ENCODE measurements around the gene NUDT14.

Gene NUDT14

GRCh38 chr14:105126981-105127329, 54.2 kb downstream of the NUDT14 start:
- H3K9me3 ChIP-seq (ENCODE audit: insufficient read depth, low read length) = peaks cover 15% of the 10 kb centered on the region

GRCh38 chr14:105126126-105126980, 54.8 kb downstream of the NUDT14 start:
- H3K27me3 ChIP-seq (ENCODE audit: insufficient read depth, insufficient read length) = no peaks in the 10 kb centered on the region

More at GRCh38 chr14:105126981-105127329, 54.2 kb downstream of the NUDT14 start:
- Histone ChIP-seq H3K36me3 (ENCODE audit: insufficient read depth, insufficient read length, low read length) (no peaks in the 10 kb centered on the region), H3K9ac (ENCODE audit: insufficient read length, low read depth) (no peak overlapping the region), H3K27me3 (ENCODE audit: insufficient read depth, insufficient read length) (no peaks in the 10 kb centered on the region), H3K4me3 (ENCODE audit: insufficient read length, low read depth) (no peak overlapping the region), H3K4me1 (ENCODE audit: insufficient read depth, insufficient read length) (no peaks in the 10 kb centered on the region)
- no peak for TF ChIP-seq SUZ12 (IDR thresholded peaks at IDR 0.05; ENCODE audit: extremely low read depth, insufficient read depth, insufficient read length)
- TF ChIP-seq ZNF274 (IDR thresholded peaks at IDR 0.05; ENCODE audit: low read depth, low read length) = no peak
- no peak for TF ChIP-seq YY1 (IDR thresholded peaks at IDR 0.05; ENCODE audit: insufficient read depth, insufficient read length)
- no peak for DNase-seq (ENCODE audit: low read depth, low spot score)

GRCh38 chr14:105124823-105125222, 56.3 kb downstream of the NUDT14 start:
- no peaks in the 10 kb centered on the region for H3K36me3 ChIP-seq (ENCODE audit: insufficient read depth, insufficient read length, low read length)
- H3K27me3 ChIP-seq (ENCODE audit: insufficient read depth, insufficient read length) = no peaks in the 10 kb centered on the region
- H3K9me3 ChIP-seq (ENCODE audit: insufficient read depth, low read length) = peaks cover 16% of the 10 kb centered on the region; the same call in 1 of the 2 replicates
- TF ChIP-seq YY1 (IDR thresholded peaks at IDR 0.05; ENCODE audit: insufficient read depth, insufficient read length) (no peak), SUZ12 (IDR thresholded peaks at IDR 0.05; ENCODE audit: extremely low read depth, insufficient read depth, insufficient read length) (no peak), ZNF274 (IDR thresholded peaks at IDR 0.05; ENCODE audit: low read depth, low read length) (no peak)
- no peak overlapping the region for H3K4me3 ChIP-seq (ENCODE audit: insufficient read length, low read depth)
- no peak for DNase-seq (ENCODE audit: low read depth, low spot score)
- H3K9ac ChIP-seq (ENCODE audit: insufficient read length, low read depth) = no peak overlapping the region
- no peaks in the 10 kb centered on the region for H3K4me1 ChIP-seq (ENCODE audit: insufficient read depth, insufficient read length)

More at GRCh38 chr14:105126126-105126980, 54.8 kb downstream of the NUDT14 start:
- TF ChIP-seq SUZ12 (IDR thresholded peaks at IDR 0.05; ENCODE audit: extremely low read depth, insufficient read depth, insufficient read length) (no peak), ZNF274 (IDR thresholded peaks at IDR 0.05; ENCODE audit: low read depth, low read length) (no peak), YY1 (IDR thresholded peaks at IDR 0.05; ENCODE audit: insufficient read depth, insufficient read length) (no peak)
- H3K9ac ChIP-seq (ENCODE audit: insufficient read length, low read depth) = no peak overlapping the region
- no peaks in the 10 kb centered on the region for H3K4me1 ChIP-seq (ENCODE audit: insufficient read depth, insufficient read length)
- no peaks in the 10 kb centered on the region for H3K36me3 ChIP-seq (ENCODE audit: insufficient read depth, insufficient read length, low read length)
- peaks cover 14% of the 10 kb centered on the region for H3K9me3 ChIP-seq (ENCODE audit: insufficient read depth, low read length)
- no peak overlapping the region for H3K4me3 ChIP-seq (ENCODE audit: insufficient read length, low read depth)
- no peak for DNase-seq (ENCODE audit: low read depth, low spot score)

GRCh38 chr14:105123981-105124765, 56.9 kb downstream of the NUDT14 start:
- no peak for DNase-seq (ENCODE audit: low read depth, low spot score)
- H3K4me3 ChIP-seq (ENCODE audit: insufficient read length, low read depth) = no peak overlapping the region
- H3K36me3 ChIP-seq (ENCODE audit: insufficient read depth, insufficient read length, low read length) = no peaks in the 10 kb centered on the region
- H3K27me3 ChIP-seq (ENCODE audit: insufficient read depth, insufficient read length) = no peaks in the 10 kb centered on the region
- H3K4me1 ChIP-seq (ENCODE audit: insufficient read depth, insufficient read length) = no peaks in the 10 kb centered on the region
- H3K9ac ChIP-seq (ENCODE audit: insufficient read length, low read depth) = no peak overlapping the region
- no peak for TF ChIP-seq YY1 (IDR thresholded peaks at IDR 0.05; ENCODE audit: insufficient read depth, insufficient read length)
- TF ChIP-seq ZNF274 (IDR thresholded peaks at IDR 0.05; ENCODE audit: low read depth, low read length) = no peak
- no peak for TF ChIP-seq SUZ12 (IDR thresholded peaks at IDR 0.05; ENCODE audit: extremely low read depth, insufficient read depth, insufficient read length)
- H3K9me3 ChIP-seq (ENCODE audit: insufficient read depth, low read length) = peaks cover 16% of the 10 kb centered on the region; the same call in 1 of the 2 replicates

- DNase-seq (ENCODE audit: low read depth, low spot score) = no peak
Observed at GRCh38 chr14:105123064-105123665, 57.9 kb downstream of the NUDT14 start.

More at GRCh38 chr14:105123064-105123665, 57.9 kb downstream of the NUDT14 start:
- TF ChIP-seq ZNF274 (IDR thresholded peaks at IDR 0.05; ENCODE audit: low read depth, low read length) (no peak), YY1 (IDR thresholded peaks at IDR 0.05; ENCODE audit: insufficient read depth, insufficient read length) (no peak), SUZ12 (IDR thresholded peaks at IDR 0.05; ENCODE audit: extremely low read depth, insufficient read depth, insufficient read length) (no peak)
- no peaks in the 10 kb centered on the region for H3K36me3 ChIP-seq (ENCODE audit: insufficient read depth, insufficient read length, low read length)
- H3K9ac ChIP-seq (ENCODE audit: insufficient read length, low read depth) = no peak overlapping the region
- no peaks in the 10 kb centered on the region for H3K4me1 ChIP-seq (ENCODE audit: insufficient read depth, insufficient read length)
- H3K9me3 ChIP-seq (ENCODE audit: insufficient read depth, low read length) = peaks cover 18% of the 10 kb centered on the region; the same call in 1 of the 2 replicates
- no peaks in the 10 kb centered on the region for H3K27me3 ChIP-seq (ENCODE audit: insufficient read depth, insufficient read length)
- no peak overlapping the region for H3K4me3 ChIP-seq (ENCODE audit: insufficient read length, low read depth)
